Measurements from ENCODE around the gene SETBP1.

Gene SETBP1
- 0.72 to 1.4 reads per million in 2 donors for total RNA-seq

- DNase-seq = peak; percentile 1
Measured at GRCh38 chr18:44680273-44681075, at the start of gene SETBP1. Gene SETBP1 (plus strand): TSS chr18:44680888. CDS start chr18:44701347, 20,459 bp downstream.

DNA sequence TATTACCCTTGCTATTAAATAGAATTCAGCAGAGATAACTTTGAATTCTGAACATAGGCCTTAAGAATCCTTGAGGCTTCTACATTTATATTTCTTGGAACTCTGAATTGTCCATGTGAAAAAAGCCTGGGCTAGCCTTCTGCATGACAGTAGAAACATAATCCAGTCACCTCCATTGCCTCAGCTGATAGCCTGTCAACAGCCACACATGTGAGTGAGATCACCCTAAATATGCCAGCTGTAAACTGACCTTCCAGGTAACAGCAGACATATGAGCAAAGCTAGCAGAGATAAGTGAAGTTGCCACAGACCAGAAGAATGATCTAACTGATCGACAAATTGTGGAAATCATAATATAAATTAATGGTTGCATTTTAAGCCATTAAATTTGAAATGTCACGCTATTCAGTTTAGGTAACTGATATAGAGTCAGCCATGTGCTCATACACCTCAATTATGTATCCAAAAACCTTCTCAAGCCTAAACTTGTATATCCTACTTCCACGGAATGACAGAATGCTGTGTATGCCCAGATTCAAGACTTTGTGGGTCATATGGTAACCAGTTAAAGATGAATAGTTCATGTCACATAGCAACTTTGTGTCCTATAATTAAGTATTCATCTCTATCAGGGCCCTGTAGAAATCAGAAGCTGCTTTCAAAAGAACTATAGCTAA lies 48.1 kb upstream of the SETBP1 start:
- DNase-seq = no peak

DNA sequence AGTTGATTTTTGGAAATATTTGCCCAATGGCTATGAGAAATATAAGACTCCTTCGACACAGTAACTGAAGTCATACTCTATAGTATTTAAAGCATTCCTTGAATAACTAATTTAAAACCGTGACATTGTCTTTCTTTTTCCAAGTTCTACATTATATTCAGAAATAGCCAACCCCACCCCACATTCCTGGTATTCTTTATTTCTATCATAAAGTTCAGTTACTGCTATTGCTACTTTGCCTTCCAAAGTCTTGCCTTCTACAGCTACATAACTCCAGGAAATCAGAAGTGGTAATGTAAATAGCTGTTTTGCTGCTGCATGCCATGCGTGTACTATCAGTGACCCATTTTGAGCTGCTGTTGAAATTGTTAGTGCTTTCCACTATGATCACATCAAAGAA lies 45.1 kb upstream of the SETBP1 start:
- no peak for DNase-seq

GRCh38 chr18:44636241-44636640 lies 44.4 kb upstream of the SETBP1 start:
- DNase-seq = no peak

DNA sequence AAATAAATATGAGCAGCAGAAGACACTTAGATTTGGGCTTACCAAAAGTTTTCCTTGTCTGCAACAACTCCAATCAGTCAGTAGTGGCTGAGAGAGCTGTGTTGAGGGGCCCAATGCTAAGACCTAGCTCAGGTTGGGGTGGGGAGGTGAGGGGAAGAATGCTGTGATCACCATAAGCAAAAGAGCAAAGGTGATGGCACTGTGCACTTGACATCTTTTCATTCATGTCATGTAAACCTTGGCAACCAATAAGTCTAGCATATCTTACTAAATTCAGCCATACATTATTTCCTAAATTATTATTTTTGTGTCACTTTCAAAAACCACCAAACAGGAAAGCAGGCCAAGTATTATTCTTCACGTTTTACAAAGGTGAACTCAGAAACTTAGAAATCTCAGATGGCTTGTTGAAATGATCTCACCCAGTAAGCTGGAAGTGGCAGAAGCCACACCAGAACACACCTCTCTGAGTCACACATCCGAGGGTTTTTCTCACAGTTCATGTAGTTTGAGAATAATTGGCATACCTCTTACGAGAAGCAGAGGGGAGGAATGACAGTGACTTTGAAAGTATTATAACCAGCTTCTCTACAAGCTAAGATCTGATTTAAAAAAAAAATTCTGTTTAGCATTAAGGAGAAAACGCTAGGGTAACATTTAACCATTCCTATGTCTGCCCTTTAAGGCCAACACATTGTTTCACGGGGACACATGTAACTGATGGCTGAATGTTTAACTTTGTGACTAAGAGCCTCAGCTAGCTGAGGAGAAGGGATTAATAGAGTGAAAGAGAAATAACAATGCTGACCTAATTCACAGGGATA lies 43.3 kb upstream of the SETBP1 start:
- no peak for DNase-seq

DNA sequence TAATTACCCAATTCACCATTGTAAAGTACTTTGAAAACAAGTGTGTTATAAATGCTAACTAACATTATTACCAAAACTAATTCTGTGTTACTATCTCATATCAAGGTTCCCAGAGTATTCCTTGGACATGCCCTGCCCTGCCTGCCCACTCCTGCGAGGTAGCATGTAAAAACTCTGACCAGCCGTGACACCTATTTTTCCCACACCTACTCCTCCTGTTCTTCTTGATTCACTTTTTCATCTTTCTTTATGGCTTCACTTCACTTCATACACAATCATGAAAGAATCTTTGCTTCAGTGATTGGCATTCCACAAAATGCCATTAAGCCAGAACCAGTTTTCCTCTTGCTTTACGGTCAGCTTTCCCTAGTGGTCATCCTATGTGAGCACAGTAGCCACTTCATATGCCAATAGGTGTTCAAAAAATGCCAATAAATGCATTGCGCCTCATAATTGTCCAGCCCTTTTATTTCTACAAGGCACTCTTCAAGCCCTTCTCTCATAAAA lies 42.6 kb upstream of the SETBP1 start:
- DNase-seq = no peak

- DNase-seq = no peak
Measured at GRCh38 chr18:44638811-44639210, 41.9 kb upstream of the SETBP1 start.

- DNase-seq = no peak
Measured at GRCh38 chr18:44643004-44643403, 37.7 kb upstream of the SETBP1 start.

GRCh38 chr18:44651478-44651877 lies 29.2 kb upstream of the SETBP1 start:
- DNase-seq = no peak

DNA sequence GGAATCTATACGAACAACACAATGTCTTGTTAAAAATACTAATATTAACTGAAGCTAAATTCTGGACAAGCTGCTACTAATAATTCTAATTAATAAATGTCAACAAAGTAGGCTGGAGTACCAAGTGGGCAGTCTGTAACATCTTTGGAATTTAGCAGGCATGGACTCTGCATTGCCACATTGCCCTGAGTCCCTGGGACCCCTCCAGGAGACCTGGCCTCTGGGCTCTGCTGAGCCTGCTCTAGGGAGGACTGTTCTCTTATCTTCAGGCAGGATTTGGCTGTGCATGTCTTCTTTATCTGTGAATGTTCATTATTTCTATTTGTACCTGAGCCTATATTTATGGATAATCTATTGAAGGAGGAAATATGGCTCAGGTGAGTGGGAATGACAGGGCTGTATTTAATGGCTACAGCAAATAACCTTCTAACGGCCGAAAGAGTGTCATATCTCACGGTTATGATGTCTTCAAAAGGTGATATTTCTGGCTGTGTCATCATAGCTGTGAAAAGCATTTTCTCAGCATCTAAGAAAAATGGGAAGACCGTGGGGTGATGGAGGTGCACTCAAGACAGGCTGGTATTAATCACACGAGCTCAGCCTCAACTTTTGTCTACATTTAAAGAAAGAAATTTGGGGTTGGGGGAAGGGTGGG lies 28.6 kb upstream of the SETBP1 start:
- no peak for DNase-seq

DNA sequence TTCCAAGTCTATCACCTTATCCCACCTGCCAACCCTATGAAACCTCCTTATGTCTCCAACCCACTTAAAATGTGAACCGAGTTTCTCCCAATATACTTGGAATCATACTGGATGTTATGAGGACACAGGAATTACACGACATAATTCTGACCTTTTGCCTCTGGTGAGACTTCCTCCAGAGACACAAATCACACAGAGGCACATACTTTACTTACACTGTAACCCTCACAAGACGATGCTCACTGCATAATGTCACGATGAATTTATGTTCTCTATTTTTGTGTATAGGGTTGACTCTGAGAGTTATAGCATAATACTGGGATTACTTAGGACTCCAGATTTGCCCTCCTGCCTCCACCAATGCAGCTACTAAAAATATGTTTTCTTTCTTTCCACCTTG lies 28.0 kb upstream of the SETBP1 start:
- no peak for DNase-seq

DNA sequence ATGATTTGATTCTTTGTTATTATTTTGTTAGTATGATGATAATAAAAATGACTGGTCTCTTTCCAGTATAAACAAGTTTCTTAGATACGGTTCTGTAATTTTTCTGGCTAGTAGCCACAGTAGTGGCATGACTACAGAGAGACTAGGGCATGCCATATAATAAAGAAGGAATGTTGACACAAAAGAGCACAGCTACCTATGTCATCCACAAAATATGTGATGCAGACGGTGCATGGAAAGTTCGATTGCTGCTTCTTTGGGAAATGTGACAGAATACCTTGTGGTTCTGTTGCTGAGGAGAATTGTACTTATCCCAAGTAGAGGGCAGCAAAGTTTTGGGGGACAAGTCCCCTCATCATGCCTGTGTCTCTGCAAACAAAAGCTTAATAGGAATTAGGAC lies 26.1 kb upstream of the SETBP1 start:
- DNase-seq = no peak

- no peak for DNase-seq
Measured at GRCh38 chr18:44655435-44655834, 25.3 kb upstream of the SETBP1 start.

DNA sequence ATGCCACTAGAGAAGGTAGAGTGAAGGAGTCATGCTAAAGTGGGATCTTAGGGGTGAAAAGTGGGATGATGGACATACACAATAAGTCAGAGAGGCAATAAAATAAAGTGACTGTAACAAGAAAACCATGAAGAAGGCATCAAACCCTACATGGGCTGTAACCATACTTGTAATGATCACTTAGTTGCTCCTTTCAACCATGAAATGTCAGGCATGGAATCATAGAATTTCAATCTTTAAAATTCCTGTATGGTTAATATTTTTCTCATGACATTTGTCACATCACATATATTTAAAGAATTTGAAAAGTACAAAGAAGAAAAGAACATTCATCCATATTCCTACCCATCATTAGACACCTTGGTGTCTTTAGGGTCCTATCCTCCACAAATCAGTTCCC lies 20.9 kb upstream of the SETBP1 start:
- no peak for DNase-seq

DNA sequence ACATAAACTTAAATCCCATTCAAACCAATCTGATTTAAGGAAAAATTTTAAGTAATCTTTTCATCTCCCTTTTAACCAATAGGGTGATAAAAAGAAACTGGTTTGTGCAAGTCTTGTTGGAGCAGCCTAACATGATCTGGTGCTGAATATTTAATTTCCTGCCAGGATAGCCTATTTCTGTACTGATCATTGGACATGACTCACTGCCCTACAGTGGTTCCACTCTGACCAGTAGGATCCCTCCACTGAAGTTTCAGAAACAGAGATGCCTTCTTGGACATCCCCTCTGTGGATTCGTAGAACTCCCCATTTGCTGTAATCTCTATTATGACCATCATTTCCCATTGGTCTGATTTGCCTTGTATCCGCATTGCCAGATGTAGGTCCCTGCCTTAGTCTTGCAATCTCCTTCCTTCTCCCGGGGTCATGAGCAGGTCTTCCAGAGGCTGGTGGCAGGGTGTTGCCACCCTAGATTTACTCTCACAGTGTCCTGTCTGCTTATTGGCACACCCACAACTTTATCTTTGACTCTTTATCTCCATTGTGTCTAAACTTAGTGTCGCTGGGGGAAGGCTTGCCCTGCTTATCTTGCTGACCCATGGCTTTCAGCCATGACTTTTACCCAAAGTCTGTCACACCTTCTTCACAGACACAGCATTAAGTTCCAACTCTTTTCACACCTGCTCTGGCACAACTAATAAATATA lies 12.3 kb upstream of the SETBP1 start:
- DNase-seq = no peak

DNA sequence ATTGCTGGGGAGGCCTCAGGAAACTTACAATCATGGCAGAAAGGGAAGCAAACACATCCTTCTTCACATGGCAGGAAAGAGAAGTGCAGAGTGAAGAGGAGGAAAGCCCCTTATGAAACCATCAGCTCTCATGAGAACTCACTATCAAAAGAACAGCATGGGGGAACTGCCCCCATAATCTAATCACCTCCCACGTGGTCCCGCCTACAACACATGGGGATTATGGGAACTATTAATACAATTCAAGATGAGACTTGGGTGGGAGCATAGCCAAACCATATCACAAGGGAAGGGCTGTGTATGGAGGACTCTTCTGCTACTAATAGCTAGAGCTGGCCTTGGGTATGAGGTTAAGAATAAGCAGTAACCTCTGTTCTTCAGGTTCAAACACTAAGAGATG lies 8.8 kb upstream of the SETBP1 start:
- DNase-seq = no peak

GRCh38 chr18:44672506-44672905 lies 8.2 kb upstream of the SETBP1 start:
- DNase-seq = no peak

GRCh38 chr18:44673256-44673880 lies 7.3 kb upstream of the SETBP1 start:
- DNase-seq = no peak

GRCh38 chr18:44677933-44678332 lies 2.8 kb upstream of the SETBP1 start:
- DNase-seq = no peak

DNA sequence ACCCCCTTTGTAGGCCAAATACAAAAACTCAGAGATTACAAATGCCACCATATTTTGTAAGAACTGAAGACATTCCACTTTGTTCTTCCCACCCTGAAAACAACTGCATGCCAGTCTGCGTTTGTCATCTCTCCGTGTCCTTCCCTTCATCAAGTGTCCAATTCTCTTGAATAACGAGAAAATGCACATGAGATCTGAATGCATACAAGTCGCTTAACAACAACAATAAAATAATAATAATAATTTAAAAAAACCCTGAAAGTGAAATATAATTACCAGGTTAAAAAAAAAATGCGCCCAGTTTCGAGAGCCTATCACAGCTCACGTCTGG lies 2.0 kb upstream of the SETBP1 start:
- DNase-seq = no peak

- DNase-seq = peak; percentile 34
Measured at GRCh38 chr18:44679056-44679913, 1.4 kb upstream of the SETBP1 start.
